Neutrophil (primary cell): ENCODE measurements around the gene CAMTA1.

ENCODE experiments used
- H3K27ac ChIP-seq: fragments of 200-600 bp; sonication (generic); 2 replicates; pipeline ENCODE4 v1.5.1; 2016; ENCODE audit warnings: mild to moderate bottlenecking, moderate library complexity
- H3K27me3 ChIP-seq: fragments of 200-600 bp; sonication (generic); 2 replicates; pipeline ENCODE4 v1.6.0; 2016; ENCODE audit warnings: mild to moderate bottlenecking
- H3K36me3 ChIP-seq: fragments of 200-600 bp; sonication (generic); 2 replicates; pipeline ENCODE4 v1.5.1; 2017
- H3K4me1 ChIP-seq, 2 experiments: fragments of 200-600 bp in 1 of 2; sonication (generic) in 1 of 2; 1 replicate in 1 of 2; 2 replicates in 1 of 2; pipeline versions ENCODE4 v1.5.1 to v1.6.1; 2013 to 2016; ENCODE audit warnings: low read depth in 1 of 2, low read length in 1 of 2, mild to moderate bottlenecking in 1 of 2, moderate library complexity in 1 of 2; ENCODE audit not compliant: control insufficient read depth in 1 of 2, insufficient read depth in 1 of 2
- H3K4me3 ChIP-seq, 2 experiments: fragments of 200-600 bp in 1 of 2; sonication (generic) in 1 of 2; 1 replicate in 1 of 2; 2 replicates in 1 of 2; pipeline ENCODE4 v1.5.1; 2013 to 2016; ENCODE audit warnings: low read depth in 1 of 2, low read length in 1 of 2, mild to moderate bottlenecking in 1 of 2, moderate library complexity in 1 of 2
- H3K9me3 ChIP-seq: fragments of 200-600 bp; sonication (generic); 2 replicates; pipeline ENCODE4 v1.5.1; 2016
- CTCF ChIP-seq: fragments of 200-600 bp; sonication (generic); IDR thresholded peaks from 2 replicates; pipeline ENCODE4 v1.5.1; 2016; ENCODE audit warnings: antibody characterized with exemption

CAMTA1 gene

GRCh38 chr1:7052701-7053100 lies 267.4 kb downstream of the CAMTA1 start:
- no peaks in the 10 kb centered on the region for H3K9me3 ChIP-seq
- H3K27me3 ChIP-seq: no peaks in the 10 kb centered on the region
- no peaks in the 10 kb centered on the region for H3K36me3 ChIP-seq
- no peak for TF ChIP-seq CTCF
- H3K27ac ChIP-seq: no peak overlapping the region
- H3K4me3 ChIP-seq: no peak overlapping the region
- no peaks in the 10 kb centered on the region for H3K4me1 ChIP-seq

DNA sequence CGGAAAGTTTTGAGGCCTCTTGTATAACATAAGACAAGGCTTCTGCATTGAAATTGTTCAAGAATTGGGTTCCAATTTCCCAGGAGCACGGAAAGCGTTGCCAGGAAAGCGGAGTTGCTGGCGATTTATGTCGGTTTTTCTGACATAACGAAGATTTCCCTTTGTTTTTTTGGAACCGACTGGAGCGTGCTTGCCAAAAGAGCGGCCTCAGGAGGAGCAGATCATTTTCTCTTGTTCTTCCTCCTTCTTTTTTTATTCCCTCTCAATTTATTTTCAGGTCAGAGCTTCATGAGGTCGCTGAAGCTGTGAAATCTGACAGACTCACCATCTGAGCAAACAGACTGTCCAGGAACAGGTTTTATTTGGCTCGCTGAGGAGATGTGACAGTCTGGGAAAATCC lies 275.5 kb downstream of the CAMTA1 start:
- Histone ChIP-seq H3K27me3 (no peaks in the 10 kb centered on the region), H3K9me3 (no peaks in the 10 kb centered on the region), H3K36me3 (no peaks in the 10 kb centered on the region), H3K4me3 (no peak overlapping the region), H3K27ac (no peak overlapping the region), H3K4me1 (no peaks in the 10 kb centered on the region)
- TF ChIP-seq CTCF: no peak

- no peak for TF ChIP-seq CTCF
- Histone ChIP-seq H3K36me3 (no peaks in the 10 kb centered on the region), H3K27ac (no peak overlapping the region), H3K27me3 (no peaks in the 10 kb centered on the region), H3K9me3 (no peaks in the 10 kb centered on the region), H3K4me3 (no peak overlapping the region), H3K4me1 (no peaks in the 10 kb centered on the region)
Measured at GRCh38 chr1:7062346-7063061, 277.2 kb downstream of the CAMTA1 start.

- peaks cover 9% of the 10 kb centered on the region for H3K27me3 ChIP-seq
- no peaks in the 10 kb centered on the region for H3K9me3 ChIP-seq
- no peak overlapping the region for H3K4me3 ChIP-seq
- H3K36me3 ChIP-seq: no peaks in the 10 kb centered on the region
- no peak overlapping the region for H3K27ac ChIP-seq
- H3K4me1 ChIP-seq: no peaks in the 10 kb centered on the region
- no peak for TF ChIP-seq CTCF
Measured at GRCh38 chr1:7063981-7064380, 278.7 kb downstream of the CAMTA1 start.

DNA sequence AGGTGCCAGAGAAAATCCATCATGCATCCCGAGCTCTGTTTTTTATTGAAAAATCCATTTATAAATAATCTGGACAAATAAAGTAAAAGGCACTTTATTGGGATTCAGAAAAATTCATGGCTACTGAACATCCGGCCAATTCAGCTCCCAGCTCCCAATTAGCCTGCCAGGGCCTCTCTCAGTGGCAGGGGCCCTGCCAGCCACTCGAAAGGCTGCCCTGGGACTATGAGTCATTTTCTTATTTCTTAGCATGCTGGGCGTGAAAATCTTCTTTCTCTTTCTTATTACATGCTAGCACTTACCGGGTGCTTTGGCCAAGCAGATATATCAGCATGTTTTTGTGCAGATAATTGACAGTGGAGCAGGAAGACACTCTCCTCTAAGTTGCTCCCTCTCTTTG lies 283.3 kb downstream of the CAMTA1 start:
- no peak for TF ChIP-seq CTCF
- no peaks in the 10 kb centered on the region for H3K4me1 ChIP-seq
- peaks cover 44% of the 10 kb centered on the region for H3K27me3 ChIP-seq
- no peak overlapping the region for H3K4me3 ChIP-seq
- no peak overlapping the region for H3K27ac ChIP-seq
- no peaks in the 10 kb centered on the region for H3K9me3 ChIP-seq
- no peaks in the 10 kb centered on the region for H3K36me3 ChIP-seq
